ENCODE results near the gene CXXC1. TPM values are rescaled to one million over a fixed set of nuclear protein-coding genes. Genes with fewer than 3 reads are reported as not detected.

Gene CXXC1
- total RNA-seq, 1 donor from 2014 or later = 118 TPM

DNA sequence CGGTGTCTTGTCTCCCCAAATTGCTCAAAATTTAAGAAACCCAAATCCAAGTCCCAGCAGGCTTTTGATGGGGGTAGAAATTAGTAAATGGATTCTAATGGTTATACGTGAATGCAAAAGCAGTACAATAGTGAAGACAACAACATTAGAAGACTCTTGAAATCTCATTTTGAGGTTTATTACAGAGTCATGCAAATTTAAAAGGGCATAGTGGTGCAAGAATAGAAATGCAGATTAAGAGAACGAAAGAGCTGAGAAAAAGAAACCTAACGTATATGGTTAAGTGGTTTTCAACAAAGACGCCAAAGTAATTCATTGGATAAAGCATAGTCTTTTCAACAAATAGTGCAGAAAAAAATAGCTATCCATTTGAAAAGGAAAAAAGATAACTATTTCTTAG lies 33.2 kb upstream of the CXXC1 start:
- no peak for DNase-seq (ENCODE audit: low spot score, unreplicated experiment)
- H3K27ac Mint-ChIP-seq = no peak overlapping the region
- H3K4me3 Mint-ChIP-seq (ENCODE audit: low read depth) = no peak overlapping the region
- H3K36me3 Mint-ChIP-seq (ENCODE audit: insufficient read depth) = no peaks in the 10 kb centered on the region
- TF ChIP-seq, protein P1, sequence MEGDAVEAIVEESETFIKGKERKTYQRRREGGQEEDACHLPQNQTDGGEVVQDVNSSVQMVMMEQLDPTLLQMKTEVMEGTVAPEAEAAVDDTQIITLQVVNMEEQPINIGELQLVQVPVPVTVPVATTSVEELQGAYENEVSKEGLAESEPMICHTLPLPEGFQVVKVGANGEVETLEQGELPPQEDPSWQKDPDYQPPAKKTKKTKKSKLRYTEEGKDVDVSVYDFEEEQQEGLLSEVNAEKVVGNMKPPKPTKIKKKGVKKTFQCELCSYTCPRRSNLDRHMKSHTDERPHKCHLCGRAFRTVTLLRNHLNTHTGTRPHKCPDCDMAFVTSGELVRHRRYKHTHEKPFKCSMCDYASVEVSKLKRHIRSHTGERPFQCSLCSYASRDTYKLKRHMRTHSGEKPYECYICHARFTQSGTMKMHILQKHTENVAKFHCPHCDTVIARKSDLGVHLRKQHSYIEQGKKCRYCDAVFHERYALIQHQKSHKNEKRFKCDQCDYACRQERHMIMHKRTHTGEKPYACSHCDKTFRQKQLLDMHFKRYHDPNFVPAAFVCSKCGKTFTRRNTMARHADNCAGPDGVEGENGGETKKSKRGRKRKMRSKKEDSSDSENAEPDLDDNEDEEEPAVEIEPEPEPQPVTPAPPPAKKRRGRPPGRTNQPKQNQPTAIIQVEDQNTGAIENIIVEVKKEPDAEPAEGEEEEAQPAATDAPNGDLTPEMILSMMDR (IDR thresholded peaks at IDR 0.05; ENCODE audit: unreplicated experiment) = no peak
- peaks cover 3% of the 10 kb centered on the region for H3K27me3 Mint-ChIP-seq
- peaks cover under 1% of the 10 kb centered on the region for H3K9me3 Mint-ChIP-seq (ENCODE audit: low read depth)
- no peaks in the 10 kb centered on the region for H3K4me1 Mint-ChIP-seq (ENCODE audit: low read depth)

DNA sequence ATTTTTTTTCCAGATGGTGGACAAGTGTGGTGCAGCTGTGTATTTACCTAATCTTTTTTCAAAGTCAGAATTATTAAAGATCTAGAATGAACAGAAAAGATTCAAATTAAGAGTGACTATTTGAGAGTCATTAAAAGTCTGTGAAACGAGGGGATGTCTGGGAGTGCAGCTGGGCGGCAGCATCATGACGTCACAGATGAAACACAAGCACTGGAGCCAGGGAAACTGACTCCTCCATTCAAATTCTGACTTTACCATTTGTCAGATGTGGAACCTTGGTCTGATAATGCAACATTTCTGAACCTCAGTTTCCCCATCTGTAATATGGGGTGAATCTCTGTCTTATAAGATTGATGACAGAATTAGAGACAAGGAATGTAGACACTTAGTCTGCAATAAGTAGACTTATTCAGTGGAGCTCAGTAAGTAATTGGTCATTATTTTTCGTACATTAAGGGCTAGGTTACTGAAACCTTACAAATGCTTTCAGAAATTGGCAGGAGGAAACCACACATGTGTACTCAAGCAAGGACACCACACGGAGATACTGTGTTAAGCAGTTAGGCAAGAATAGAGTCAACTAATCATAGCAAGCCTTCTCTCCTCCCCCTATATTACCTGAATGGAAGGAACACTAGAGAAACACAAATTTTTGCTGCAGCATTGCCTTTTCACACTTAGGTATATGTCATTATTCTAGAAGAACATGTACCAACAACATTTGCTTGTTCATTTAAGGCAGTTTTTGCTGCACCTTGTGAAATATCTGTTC lies 27.8 kb upstream of the CXXC1 start:
- no peak for DNase-seq (ENCODE audit: low spot score, unreplicated experiment)
- no peaks in the 10 kb centered on the region for H3K36me3 Mint-ChIP-seq (ENCODE audit: insufficient read depth)
- H3K27me3 Mint-ChIP-seq = no peaks in the 10 kb centered on the region
- H3K4me1 Mint-ChIP-seq (ENCODE audit: low read depth) = no peaks in the 10 kb centered on the region
- no peak overlapping the region for H3K4me3 Mint-ChIP-seq (ENCODE audit: low read depth)
- TF ChIP-seq, protein P1 (IDR thresholded peaks at IDR 0.05; ENCODE audit: unreplicated experiment) = no peak
- no peaks in the 10 kb centered on the region for H3K9me3 Mint-ChIP-seq (ENCODE audit: low read depth)
- no peak overlapping the region for H3K27ac Mint-ChIP-seq

DNA sequence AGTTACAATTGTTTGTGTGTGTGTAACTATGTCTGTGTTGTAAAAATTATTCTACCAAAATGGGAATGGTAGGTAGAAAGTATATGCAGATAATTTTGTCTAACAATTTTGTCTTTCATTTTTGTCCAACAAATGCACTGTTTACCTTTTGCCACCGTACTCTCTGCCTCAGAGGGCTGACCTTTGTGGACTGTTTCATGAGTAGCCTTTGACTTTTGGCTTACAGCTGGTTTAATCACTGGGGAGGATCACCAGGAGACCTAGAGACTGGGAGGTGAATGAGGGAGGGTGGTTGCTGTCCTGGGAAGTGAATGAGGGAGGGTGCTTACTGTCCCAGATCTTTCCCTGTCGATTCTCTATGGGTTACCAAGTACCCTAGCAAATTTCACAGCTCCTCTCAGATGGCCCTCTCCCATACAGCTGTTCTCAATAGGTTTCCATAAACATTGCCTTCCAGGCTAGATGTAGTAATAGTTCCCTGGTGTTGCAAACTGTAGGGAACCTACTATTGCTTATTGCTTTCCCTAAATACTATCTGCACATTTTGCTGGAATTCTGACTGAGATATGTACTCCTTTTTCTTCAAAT lies 26.5 kb upstream of the CXXC1 start:
- DNase-seq (ENCODE audit: low spot score, unreplicated experiment) = no peak
- no peaks in the 10 kb centered on the region for H3K36me3 Mint-ChIP-seq (ENCODE audit: insufficient read depth)
- peaks cover 4% of the 10 kb centered on the region for H3K27me3 Mint-ChIP-seq
- H3K27ac Mint-ChIP-seq = no peak overlapping the region
- H3K4me3 Mint-ChIP-seq (ENCODE audit: low read depth) = no peak overlapping the region
- TF ChIP-seq, protein P1 (IDR thresholded peaks at IDR 0.05; ENCODE audit: unreplicated experiment) = no peak
- no peaks in the 10 kb centered on the region for H3K9me3 Mint-ChIP-seq (ENCODE audit: low read depth)
- no peaks in the 10 kb centered on the region for H3K4me1 Mint-ChIP-seq (ENCODE audit: low read depth)

DNA sequence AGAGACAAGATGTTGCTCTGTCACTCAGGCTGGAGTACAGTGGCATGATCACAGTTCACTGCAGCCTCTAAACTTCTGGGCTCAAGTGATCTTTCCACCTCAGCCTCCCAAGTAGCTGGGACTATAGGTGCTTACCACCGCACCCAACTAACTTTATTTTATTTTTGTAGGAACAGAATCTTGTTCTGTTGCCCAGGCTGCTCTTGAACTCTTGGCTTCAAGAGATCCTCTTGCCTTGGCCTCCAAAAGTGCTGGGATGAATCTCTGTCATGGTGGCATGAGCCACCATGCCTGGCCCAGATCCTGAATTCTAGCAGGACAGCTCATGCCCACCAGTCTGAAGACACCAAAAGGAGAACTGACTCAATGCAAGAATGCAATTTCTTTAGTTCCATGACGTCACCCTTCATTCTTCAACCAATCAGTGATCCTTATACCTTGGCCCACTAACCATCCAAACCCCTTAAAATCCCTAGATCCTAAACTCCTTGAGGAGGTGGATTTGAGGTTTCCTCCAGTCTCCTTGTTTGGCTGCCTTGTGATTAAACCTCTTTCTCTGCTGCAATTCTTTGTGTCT lies 25.6 kb upstream of the CXXC1 start:
- H3K36me3 Mint-ChIP-seq (ENCODE audit: insufficient read depth) = no peaks in the 10 kb centered on the region
- H3K9me3 Mint-ChIP-seq (ENCODE audit: low read depth) = no peaks in the 10 kb centered on the region
- TF ChIP-seq, protein P1 (IDR thresholded peaks at IDR 0.05; ENCODE audit: unreplicated experiment) = no peak
- H3K4me3 Mint-ChIP-seq (ENCODE audit: low read depth) = no peak overlapping the region
- H3K27ac Mint-ChIP-seq = no peak overlapping the region
- H3K27me3 Mint-ChIP-seq = peaks cover 7% of the 10 kb centered on the region
- DNase-seq (ENCODE audit: low spot score, unreplicated experiment) = no peak
- no peaks in the 10 kb centered on the region for H3K4me1 Mint-ChIP-seq (ENCODE audit: low read depth)

DNA sequence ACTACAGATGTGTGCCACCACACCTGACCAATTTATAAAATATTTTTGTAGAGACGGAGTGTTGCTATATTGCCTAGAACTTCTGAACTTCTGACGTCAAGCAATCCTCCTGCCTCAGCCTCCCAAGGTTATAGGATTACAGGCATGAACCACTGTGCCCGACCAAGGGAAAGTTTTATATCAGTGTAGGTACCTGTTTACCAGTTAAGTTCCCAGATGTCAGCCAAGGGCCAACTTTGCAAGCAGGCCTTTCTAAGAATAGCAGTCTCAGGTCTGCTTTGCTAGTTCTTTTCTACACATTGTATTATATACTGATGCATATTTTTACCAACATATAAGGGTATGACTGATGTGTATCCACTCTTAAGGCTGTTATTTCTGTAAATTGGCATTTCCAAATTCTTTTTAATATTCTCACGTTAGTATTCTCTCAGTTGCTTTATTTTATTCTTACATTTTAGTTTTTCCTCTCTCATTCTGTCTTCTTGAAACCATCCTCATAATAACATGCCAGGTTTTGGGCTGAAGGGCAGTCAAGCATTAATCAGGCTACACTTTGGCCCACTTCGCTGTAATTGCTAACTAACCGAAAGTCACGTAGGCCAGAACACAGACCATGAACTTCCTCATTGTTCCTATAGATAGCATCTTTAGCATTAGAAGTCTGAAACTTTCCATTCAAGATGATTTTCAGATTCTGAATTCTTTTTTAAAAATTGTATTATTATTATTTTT lies 25.0 kb upstream of the CXXC1 start:
- TF ChIP-seq, protein P1 (IDR thresholded peaks at IDR 0.05; ENCODE audit: unreplicated experiment) = no peak
- DNase-seq (ENCODE audit: low spot score, unreplicated experiment) = no peak
- H3K27me3 Mint-ChIP-seq = peaks cover 7% of the 10 kb centered on the region
- H3K36me3 Mint-ChIP-seq (ENCODE audit: insufficient read depth) = no peaks in the 10 kb centered on the region
- H3K27ac Mint-ChIP-seq = no peak overlapping the region
- no peak overlapping the region for H3K4me3 Mint-ChIP-seq (ENCODE audit: low read depth)
- H3K9me3 Mint-ChIP-seq (ENCODE audit: low read depth) = no peaks in the 10 kb centered on the region
- peaks cover 3% of the 10 kb centered on the region for H3K4me1 Mint-ChIP-seq (ENCODE audit: low read depth)
